Activated T-helper 9 cell treated with anti-CD3 and anti-CD28 coated beads, Interleukin-2, amount 50 U/mL, for 16 hours (primary cell): ENCODE data around the gene ARHGEF19.
A peak's percentile ranks its signal among the peaks of the same experiment; 100 is the strongest.
"Not testable (repeated sequence)": the region's sequence is repeated elsewhere in the genome, so short reads cannot be mapped to it uniquely, and the experiment has no call there.

ENCODE experiments used
- DNase-seq: peaks from one replicate; pipeline ENCODE4 v3.0.0-alpha.2; 2020; ENCODE audit warnings: low read depth

Gene ARHGEF19

GRCh38 chr1:16165548-16165947 lies 46.9 kb downstream of the ARHGEF19 start:
- no peak for DNase-seq

DNA sequence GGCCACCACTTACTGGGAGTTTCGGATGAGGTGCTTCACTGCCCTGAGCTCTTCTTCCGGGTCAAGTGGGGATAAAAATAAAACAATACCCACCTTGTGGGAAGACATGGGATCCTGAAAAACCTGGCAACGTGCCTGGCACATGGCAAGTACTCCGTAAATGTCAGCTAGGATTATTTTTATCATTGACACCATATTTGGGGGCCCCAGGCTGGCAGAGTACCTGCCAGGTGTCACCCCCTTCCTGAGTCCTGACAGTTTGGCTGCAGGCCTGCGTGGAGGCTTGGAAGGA lies 47.4 kb downstream of the ARHGEF19 start:
- no peak for DNase-seq

GRCh38 chr1:16164213-16165072 lies 48.0 kb downstream of the ARHGEF19 start:
- DNase-seq: no peak

DNA sequence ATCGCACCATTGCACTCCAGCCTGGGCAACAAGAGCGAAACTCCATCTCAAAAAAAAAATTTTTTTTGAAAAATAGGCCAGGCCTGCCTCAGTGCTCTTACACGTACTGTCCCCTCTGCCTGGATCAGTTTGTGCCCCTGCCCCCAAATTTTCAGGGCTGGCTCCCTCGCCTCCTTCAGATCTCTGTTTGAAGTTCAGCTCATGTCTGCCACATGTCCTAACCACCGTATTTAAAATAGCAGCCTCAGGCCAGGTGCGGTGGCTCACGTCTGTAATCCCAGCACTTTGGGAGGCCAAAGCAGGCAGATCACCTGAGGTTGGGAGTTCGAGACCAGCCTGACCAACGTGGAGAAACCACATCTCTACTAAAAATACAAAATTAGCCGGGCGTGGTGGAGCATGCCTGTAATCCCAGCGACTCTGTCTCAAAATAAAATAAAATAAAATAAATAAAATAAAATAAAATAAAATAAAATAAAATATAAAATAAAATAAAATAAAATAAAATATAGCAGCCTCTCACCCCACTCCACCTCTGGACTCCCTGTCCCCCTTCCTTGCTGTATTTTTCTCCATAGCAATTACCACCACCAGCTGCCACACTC lies 48.7 kb downstream of the ARHGEF19 start:
- not testable (repeated sequence) for DNase-seq

DNA sequence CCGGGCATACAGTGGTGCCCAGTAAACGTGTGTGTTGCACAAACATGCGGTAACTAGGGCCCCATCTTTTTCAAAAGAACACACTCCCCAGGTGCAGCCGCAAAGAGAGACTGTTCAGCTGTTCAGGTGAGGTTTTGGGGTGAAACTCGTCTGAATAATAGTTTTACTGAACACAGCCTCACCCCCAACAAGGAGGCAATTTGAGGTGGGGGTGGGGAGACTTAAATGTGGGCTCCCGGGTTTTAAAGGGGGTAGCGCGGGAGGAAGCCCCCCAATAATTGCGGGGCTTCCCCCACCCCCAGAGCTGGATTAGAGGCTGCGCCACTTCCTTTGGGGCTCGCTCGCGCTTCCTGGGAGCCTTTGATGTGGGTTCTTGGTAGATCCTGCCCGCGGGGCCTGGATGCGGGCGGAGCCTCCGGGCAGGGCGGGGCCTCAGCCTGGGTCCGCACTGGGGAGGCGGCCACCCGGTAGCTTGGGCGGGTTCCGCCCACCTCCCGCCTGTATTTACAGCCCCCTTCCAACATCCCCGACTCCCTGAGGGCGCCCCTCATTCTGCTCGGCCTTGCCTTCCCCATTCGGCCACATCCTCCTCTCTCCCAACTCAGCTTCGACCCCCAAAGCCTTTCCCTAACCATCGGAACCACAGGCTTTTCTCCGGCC lies 50.2 kb downstream of the ARHGEF19 start:
- DNase-seq: peak; percentile 48

DNA sequence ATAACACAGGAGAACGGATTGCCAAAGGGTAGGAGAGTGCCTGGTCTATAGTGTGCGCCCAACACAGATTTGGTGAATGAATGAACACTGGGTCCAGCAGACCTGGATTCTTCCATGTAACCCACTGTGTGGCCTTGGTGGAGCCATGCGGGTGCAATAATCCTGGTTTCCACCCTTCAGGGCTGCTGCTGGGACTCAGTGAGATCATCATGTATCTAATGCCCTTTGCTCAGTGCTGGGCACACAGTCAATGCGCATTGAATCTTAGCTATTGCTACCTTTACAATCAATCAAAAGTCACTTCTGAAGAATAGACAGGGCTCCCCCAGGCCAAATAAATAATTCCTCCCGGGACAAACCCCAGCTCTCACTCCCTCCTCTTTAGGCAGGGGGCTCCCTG lies 50.7 kb downstream of the ARHGEF19 start:
- no peak for DNase-seq

GRCh38 chr1:16158993-16159831 lies 53.2 kb downstream of the ARHGEF19 start:
- no peak for DNase-seq

- no peak for DNase-seq
Observed at GRCh38 chr1:16158025-16158424, 54.4 kb downstream of the ARHGEF19 start.

GRCh38 chr1:16156848-16157495 lies 55.5 kb downstream of the ARHGEF19 start:
- no peak for DNase-seq

- no peak for DNase-seq
Observed at GRCh38 chr1:16155537-16156410, 56.7 kb downstream of the ARHGEF19 start, which contains the start of gene EPHA2. Gene EPHA2, minus strand, starts transcription at chr1:16156069. Its CDS starts 137 bp downstream, at chr1:16155932.

DNA sequence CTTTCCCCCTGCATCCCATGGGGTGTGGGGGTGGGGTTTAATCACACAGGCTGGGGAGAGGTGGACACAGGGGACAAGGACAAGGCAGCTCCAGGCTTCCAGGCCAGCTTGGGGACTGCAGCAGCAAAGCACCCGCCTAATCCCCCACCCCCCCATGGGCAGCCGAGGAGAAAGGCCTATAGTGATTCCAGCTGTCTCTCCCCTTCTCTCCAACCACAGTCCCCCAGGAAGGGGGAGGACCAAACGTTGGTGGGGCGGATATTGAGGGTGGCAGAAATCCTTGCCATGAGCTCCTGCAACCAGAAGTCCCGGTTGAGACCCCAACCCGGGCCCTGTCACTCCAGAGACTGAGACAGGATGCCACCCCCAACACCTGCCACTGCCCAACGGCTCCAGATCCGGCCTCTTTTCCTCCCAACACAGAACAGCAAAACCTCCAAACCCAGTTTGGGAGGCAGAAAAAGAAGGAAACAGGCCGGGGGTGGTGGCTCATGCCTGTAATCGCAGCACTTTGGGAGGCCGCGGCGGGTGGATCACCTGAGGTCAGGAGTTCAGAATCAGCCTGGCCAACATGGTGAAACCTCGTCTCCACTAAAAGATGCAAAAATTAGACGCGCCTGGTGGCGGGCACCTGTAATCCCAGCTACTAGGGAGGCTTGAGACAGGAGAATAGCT lies 58.3 kb downstream of the ARHGEF19 start:
- no peak for DNase-seq

GRCh38 chr1:16153096-16153998 lies 59.1 kb downstream of the ARHGEF19 start:
- DNase-seq: no peak

DNA sequence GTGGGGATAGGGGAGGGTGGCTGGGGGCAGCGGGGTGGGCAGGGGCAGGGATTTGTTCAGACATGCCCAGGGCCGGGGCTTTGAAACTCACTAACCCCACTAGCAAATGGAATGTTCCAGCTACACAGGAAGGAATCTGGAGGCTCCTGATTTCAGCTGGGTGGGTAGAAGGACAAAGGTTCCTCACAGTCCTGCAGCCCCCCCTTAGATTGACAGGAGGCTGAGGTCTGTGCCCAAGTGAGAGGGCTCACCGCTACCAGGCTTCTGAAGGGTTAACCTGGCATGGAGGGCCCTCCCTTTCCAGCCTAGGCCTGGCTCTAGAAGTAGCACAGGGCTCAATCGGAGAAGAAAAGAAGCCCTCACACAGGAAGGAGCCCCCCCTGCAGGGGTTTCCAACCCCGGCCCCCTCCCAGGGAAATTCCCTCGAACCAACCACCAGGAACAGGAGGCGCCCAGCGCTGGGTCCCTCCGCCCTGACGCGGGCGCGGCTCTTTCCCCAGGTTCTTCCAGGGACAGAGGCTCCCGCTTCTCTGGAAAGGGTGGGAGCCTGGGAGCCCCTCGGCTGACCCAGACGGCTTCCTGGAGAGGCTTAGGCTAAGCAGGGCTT lies 59.9 kb downstream of the ARHGEF19 start:
- no peak for DNase-seq

DNA sequence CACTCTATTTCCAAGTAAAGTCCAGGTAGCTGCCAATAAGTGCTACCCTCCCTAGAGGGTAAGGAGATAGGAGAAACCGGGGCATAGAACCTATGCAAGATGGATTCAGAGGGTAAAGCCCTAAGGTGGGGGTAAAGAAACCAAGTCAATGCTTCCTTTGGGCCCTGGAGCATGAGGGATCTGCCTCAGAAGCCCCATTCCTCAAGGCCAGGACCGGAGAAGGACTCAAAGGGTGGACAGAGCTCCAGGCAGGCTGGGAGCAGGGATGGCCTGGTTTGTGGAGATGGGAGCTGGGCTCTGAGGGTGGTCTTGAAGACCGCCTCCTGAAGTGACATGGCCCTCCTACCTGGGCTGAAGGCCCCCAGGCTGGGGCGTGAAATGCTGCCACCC lies 60.5 kb downstream of the ARHGEF19 start:
- DNase-seq: no peak

DNA sequence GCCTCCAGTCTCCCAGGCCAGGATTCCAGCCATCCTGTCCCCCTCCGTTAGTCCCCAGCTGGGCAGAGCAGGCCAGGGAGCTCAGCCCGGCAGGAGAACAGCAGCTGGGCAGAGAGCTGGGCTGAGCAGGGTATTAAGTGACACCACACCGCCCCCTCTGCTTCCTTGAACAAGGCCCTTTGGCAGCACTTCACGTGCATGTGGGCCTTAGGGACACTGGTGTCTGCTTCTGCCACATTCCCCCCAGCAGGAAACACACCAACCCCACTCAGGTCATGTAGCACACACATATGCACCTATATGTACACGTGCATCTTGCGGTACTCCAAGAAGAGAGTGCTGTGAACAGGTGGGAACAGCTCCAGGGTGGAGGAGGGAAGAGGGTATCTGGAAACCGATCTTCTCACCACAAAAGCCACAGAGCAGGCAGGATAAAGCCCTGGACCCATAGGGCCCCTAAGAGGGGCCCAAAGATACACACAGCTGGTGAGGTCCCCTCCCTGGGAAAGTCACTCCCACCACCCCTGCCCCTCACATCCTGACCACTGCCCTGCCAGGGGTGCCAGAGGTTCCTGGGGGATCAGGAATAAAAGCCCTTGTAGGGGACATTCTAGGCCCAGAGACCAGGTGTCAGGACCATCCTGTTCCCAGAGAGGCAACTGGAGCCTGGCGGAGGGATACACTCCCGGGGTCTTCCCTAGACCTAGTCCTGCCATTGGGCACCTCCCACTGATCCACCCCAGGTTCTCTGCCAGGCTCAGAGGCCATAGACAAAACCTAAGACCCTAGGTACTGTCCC lies 61.1 kb downstream of the ARHGEF19 start:
- DNase-seq: no peak

DNA sequence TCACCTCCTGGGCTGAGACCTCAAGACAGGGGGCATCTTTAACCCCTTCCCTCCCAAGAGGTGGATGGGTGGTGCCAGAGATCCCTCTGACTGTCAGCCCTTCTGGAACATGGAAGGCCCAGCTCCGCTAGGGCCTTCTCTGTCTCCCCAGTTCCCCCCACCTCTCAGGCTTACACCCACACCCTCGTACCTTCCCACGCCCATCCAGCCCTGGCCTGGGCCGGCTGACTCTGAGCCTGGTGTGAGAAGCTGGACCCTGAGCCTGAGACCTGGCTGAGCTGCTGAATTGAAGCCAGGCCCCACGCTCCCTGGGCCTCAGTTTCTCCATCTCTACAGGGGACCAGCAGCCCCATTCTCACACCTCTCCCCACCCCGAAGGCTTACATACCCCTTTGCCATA lies 61.9 kb downstream of the ARHGEF19 start:
- DNase-seq: no peak

- DNase-seq: no peak
Observed at GRCh38 chr1:16149702-16150488, 62.6 kb downstream of the ARHGEF19 start.
